Activated T-cell treated with anti-CD3 and anti-CD28 coated beads for 48 hours (primary cell): ENCODE data around the gene TMEM106B.
"Not testable (repeated sequence)": the region's sequence is repeated elsewhere in the genome, so short reads cannot be mapped to it uniquely, and the experiment has no call there.

Source experiments
- DNase-seq: peaks from one replicate; pipeline ENCODE4 v3.0.0-alpha.2; 2020; ENCODE audit warnings: low read depth

The TMEM106B gene

DNA sequence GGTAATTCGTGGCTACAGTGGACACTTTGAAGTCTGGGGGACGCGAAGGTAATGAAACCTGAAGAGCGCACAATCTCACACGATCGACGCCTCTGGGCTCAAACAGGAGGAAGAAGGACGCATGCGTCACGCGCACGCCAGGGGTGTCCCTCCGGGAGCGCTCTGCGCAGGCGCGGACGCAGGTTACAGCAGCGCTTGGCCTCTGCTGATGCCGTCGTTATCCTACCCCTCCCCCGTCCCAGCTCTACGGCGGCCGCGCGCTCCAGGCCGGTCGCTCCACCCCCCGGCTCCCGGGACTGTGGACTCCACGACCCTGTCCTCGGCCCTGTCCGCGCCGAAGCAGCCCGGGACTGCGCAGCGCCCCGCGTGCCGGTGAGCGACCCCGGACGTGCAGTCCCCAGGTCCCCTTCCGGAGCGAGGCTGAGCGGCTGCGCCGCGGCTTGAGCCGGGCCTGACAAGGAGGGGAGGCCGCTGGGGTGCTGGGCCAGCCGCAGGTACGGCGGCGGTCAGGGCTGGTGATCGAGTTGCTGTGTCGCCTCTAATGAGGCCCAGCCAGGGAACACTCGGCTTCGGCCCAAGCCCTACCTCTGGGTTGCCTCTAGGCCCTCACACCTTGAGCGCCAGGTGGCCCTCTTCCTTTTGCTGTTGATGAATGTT lies at the start of gene TMEM106B:
Gene TMEM106B, plus strand, starts transcription at position 241 of the 657 bp plus-strand sequence. CDS start 3,517 bp downstream, outside the sequence.
- peak; percentile 97 for DNase-seq

- no peak for DNase-seq
Measured at GRCh38 chr7:12162415-12163113, 48.5 kb upstream of the TMEM106B start.

DNA sequence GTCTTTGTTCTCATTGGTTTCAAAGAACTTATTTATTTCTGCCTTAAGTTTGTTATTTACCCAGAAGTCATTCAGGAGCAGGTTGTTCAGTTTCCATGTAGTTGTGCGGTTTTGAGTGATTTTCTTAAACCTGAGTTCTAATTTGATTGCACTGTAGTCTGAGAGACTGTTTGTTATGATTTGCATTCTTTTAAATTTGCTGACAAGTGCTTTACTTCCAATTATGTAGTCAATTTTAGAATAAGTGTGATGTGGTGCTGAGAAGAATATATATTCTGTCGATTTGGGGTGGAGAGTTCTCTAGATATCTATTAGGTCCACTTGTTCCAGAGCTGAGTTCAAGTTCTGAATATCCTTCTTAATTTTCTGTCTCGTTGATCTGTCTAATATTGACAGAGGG lies 43.0 kb upstream of the TMEM106B start:
- DNase-seq: not testable (repeated sequence)

DNA sequence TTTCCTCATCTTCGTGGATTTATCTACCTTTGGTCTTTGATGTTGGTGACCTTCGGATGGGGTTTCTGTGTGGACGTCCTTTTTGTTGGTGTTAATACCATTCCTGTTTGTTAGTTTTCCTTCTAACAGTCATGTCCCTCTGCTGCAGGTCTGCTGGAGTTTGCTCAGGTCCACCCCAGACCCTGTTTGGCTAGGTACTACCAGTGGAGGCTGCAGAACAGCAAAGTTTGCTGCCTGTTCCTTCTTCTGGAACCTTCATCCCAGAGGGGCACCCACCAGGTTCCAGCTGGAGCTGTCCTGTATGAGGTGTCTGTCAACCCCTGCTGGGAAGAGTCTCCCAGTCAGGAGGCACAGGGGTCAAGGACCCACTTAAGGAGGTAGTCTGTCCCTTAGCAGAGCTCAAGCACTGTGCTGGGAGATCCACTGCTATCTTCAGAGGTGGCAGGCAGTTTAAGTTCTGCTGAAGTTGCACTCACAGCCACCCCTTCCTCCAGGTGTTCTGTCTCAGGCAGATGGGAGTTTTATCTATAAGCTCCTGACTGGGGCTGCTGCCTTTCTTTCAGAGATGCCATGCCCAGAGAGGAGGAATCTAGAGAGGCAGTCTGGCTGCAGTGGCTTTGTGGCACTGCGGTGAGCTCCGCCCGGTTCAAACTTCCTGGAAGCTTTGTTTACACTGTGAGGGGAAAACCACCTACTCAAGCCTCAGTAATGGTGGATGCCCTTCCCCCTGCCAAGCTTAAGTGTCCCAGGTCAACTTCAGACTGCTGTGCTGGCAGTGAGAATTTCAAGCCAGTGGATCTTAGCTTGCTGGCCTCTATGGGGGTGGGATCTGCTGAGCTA lies 40.9 kb upstream of the TMEM106B start:
- DNase-seq: peak; percentile 8

- no peak for DNase-seq
Measured at GRCh38 chr7:12173671-12174070, 37.4 kb upstream of the TMEM106B start.

DNA sequence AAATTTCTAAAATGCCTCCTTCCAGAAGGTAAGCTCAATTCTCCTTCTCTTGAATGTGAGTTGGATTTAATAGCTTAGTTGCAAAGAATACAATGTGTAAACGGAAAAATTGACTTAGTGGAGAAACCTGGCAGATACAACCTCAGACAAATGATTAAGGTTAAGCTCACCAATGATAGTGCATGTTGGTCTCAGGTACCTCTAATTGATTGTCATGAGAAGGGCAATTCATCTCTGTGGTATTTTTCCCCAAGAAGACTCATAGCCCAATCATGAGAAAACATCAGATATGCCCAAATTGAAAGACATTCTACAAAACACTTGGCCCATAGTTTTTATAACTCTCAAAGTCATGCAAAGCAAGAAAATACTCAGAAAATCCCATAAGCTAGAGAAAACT lies 36.2 kb upstream of the TMEM106B start:
- DNase-seq: no peak

GRCh38 chr7:12178317-12178716 lies 32.8 kb upstream of the TMEM106B start:
- DNase-seq: no peak

DNA sequence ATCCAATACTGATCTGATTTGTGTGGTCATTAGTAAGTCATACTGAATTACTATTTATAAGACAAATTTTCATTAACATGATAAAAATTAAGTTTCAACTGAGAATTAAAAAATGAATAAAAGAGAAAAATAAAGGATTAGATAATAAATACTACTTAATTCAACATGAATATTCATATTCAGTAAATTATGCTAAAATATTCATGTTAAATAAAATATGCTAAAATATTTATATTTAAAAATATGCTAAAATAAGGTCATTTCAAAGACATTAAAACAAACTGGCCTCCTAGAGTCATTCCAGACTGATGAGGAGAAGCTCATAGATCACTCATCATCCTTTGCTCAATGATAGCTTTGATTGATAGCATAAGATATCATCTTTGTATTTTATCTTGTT lies 16.7 kb upstream of the TMEM106B start:
- no peak for DNase-seq

GRCh38 chr7:12196386-12196785 lies 14.7 kb upstream of the TMEM106B start:
- no peak for DNase-seq

DNA sequence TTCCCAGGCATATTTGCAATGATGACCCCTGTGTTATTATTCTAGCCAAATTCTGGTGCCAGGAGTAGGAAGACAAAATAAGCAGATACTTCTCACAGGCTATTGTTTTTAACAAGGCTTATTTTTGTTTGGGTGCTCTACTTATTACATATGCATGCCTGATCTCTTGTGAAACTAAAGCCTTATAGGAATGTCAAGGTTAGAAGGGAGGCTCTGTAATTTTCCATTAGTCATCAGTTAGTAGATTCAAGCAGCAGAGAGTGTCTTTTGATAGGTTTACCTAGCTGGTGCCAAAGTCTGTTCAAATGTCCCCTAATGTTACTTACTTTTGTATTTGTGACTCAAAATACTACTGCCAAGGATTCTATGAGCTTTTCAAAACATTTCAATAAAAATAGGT lies 11.7 kb upstream of the TMEM106B start:
- no peak for DNase-seq

- DNase-seq: no peak
Measured at GRCh38 chr7:12207046-12207445, 4.0 kb upstream of the TMEM106B start.

DNA sequence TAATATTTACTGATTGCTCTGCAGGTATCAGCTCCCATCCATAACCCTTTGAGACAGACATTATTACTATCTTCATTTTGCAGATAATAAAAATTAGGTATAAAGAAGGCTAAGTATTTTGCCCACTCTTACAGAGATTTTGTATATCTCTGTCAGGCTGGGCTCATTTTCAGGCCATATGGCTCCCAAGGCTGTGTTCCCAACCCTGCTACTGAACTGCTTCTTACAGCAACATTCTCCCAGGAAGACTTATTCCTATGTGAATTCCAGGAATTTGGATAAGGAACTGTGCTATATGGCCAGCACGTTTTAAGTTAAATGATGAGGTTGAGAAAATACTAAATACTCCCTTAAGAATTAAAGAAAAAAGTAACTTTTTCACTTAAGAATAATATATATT lies 1.9 kb upstream of the TMEM106B start:
- no peak for DNase-seq

- no peak for DNase-seq
Measured at GRCh38 chr7:12210179-12211053, 678 bp upstream of the TMEM106B start.

- no peak for DNase-seq
Measured at GRCh38 chr7:12211711-12212485, 804 bp downstream of the TMEM106B start.

GRCh38 chr7:12217311-12217710 lies 6.2 kb downstream of the TMEM106B start:
- DNase-seq: no peak

GRCh38 chr7:12220389-12221046 lies 9.4 kb downstream of the TMEM106B start:
- no peak for DNase-seq

DNA sequence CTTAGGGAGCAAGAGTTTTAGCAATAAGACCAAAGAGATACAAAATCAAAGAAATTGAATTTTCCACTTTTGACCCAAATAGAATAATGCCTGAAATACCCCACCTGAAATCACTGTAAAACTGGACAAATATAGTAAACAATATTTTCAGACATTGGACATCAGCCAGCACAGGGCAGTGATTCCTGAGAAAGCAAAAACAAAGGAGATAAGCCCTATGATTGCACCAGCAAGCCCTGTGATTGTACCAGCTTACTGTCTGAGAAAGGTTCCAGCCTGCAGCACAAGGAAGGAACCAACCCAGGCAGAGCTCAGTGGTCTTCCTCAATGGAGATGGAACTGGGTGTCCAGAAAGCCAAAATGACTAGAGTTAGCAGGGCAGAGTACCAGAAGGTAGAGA lies 10.3 kb downstream of the TMEM106B start:
- DNase-seq: no peak

- no peak for DNase-seq
Measured at GRCh38 chr7:12222889-12223579, 11.9 kb downstream of the TMEM106B start.

- not testable (repeated sequence) for DNase-seq
Measured at GRCh38 chr7:12225017-12225416, 13.9 kb downstream of the TMEM106B start.

GRCh38 chr7:12226756-12227155 lies 15.7 kb downstream of the TMEM106B start:
- DNase-seq: no peak
